Measurements from ENCODE around the gene SYNGR3. TPM values are rescaled to one million over a fixed set of nuclear protein-coding genes. Genes with fewer than 3 reads are reported as not detected.
A peak's percentile ranks its signal among the peaks of the same experiment; 100 is the strongest.

The SYNGR3 gene
- total and polyA plus RNA-seq, 2 of the 13 experiments (the other 11 are each of a cell fraction or from before 2014, with no cell fraction given) = 0.97 to 5.7 TPM

DNA sequence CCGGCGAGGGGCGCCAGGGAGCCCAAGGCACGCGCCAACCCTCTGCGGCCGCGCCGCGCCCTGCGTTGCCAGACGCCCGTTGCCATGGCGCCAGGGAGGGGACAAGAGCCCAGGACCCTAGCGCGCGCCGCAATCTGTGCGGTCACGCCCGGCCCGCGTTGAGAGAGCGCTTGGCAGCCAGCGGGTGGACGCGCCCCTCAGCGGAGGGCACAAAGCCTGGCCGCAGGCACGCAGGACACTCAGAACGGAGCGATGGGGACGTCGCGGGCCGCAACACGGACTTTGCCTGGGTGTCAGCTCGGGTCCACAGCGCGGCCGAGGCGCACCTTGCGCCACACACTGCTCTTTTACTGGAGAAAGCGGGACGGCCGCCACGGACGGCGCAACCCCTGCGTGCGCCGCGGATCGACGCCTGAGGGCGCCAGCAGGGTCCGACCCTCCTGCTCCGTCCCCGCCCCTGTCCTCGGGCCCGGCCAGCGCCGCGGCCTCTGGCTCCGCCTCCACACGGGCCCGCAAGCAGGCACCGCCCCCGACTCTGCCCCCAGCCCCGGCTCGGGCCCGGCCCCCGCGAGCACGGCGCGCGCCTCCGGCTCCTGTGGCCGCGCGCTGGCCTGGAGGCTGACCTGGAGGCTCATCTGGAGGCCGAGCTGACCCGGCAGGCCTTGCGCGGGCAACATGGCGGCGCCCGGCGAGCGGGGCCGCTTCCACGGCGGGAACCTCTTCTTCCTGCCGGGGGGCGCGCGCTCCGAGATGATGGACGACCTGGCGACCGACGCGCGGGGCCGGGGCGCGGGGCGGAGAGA, 6.0 kb upstream of the SYNGR3 start, which contains the start of gene GFER (continued):
- TF ChIP-seq, protein P1, sequence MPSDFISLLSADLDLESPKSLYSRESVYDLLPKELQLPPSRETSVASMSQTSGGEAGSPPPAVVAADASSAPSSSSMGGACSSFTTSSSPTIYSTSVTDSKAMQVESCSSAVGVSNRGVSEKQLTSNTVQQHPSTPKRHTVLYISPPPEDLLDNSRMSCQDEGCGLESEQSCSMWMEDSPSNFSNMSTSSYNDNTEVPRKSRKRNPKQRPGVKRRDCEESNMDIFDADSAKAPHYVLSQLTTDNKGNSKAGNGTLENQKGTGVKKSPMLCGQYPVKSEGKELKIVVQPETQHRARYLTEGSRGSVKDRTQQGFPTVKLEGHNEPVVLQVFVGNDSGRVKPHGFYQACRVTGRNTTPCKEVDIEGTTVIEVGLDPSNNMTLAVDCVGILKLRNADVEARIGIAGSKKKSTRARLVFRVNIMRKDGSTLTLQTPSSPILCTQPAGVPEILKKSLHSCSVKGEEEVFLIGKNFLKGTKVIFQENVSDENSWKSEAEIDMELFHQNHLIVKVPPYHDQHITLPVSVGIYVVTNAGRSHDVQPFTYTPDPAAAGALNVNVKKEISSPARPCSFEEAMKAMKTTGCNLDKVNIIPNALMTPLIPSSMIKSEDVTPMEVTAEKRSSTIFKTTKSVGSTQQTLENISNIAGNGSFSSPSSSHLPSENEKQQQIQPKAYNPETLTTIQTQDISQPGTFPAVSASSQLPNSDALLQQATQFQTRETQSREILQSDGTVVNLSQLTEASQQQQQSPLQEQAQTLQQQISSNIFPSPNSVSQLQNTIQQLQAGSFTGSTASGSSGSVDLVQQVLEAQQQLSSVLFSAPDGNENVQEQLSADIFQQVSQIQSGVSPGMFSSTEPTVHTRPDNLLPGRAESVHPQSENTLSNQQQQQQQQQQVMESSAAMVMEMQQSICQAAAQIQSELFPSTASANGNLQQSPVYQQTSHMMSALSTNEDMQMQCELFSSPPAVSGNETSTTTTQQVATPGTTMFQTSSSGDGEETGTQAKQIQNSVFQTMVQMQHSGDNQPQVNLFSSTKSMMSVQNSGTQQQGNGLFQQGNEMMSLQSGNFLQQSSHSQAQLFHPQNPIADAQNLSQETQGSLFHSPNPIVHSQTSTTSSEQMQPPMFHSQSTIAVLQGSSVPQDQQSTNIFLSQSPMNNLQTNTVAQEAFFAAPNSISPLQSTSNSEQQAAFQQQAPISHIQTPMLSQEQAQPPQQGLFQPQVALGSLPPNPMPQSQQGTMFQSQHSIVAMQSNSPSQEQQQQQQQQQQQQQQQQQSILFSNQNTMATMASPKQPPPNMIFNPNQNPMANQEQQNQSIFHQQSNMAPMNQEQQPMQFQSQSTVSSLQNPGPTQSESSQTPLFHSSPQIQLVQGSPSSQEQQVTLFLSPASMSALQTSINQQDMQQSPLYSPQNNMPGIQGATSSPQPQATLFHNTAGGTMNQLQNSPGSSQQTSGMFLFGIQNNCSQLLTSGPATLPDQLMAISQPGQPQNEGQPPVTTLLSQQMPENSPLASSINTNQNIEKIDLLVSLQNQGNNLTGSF (CRISPR knock-in tag; IDR thresholded peaks at IDR 0.05) = no peak
- TF ChIP-seq KDM5B (CRISPR knock-in tag; IDR thresholded peaks at IDR 0.05; ENCODE audit: borderline replicate concordance) = no peak
- TF ChIP-seq ZNF891 (CRISPR knock-in tag; IDR thresholded peaks at IDR 0.05) = peak; percentile 12; the same call in 1 of the 2 replicates
- TF ChIP-seq, protein P2, sequence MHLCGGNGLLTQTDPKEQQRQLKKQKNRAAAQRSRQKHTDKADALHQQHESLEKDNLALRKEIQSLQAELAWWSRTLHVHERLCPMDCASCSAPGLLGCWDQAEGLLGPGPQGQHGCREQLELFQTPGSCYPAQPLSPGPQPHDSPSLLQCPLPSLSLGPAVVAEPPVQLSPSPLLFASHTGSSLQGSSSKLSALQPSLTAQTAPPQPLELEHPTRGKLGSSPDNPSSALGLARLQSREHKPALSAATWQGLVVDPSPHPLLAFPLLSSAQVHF (CRISPR knock-in tag; IDR thresholded peaks at IDR 0.05) = no peak
- TF ChIP-seq ZNF724P (CRISPR knock-in tag; IDR thresholded peaks at IDR 0.05; ENCODE audit: borderline replicate concordance) = no peak
- no peak for TF ChIP-seq HHEX (CRISPR knock-in tag; IDR thresholded peaks at IDR 0.05)
- TF ChIP-seq, protein P3, sequence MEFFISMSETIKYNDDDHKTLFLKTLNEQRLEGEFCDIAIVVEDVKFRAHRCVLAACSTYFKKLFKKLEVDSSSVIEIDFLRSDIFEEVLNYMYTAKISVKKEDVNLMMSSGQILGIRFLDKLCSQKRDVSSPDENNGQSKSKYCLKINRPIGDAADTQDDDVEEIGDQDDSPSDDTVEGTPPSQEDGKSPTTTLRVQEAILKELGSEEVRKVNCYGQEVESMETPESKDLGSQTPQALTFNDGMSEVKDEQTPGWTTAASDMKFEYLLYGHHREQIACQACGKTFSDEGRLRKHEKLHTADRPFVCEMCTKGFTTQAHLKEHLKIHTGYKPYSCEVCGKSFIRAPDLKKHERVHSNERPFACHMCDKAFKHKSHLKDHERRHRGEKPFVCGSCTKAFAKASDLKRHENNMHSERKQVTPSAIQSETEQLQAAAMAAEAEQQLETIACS (CRISPR knock-in tag; IDR thresholded peaks at IDR 0.05) = peak; percentile 97
- peak; percentile 79 for TF ChIP-seq POLR2G (IDR thresholded peaks at IDR 0.05; ENCODE audit: low read depth, low read length)
- TF ChIP-seq HOXA5 (CRISPR knock-in tag; IDR thresholded peaks at IDR 0.05) = no peak; the same call in 1 of the 2 replicates
- TF ChIP-seq, protein P4, sequence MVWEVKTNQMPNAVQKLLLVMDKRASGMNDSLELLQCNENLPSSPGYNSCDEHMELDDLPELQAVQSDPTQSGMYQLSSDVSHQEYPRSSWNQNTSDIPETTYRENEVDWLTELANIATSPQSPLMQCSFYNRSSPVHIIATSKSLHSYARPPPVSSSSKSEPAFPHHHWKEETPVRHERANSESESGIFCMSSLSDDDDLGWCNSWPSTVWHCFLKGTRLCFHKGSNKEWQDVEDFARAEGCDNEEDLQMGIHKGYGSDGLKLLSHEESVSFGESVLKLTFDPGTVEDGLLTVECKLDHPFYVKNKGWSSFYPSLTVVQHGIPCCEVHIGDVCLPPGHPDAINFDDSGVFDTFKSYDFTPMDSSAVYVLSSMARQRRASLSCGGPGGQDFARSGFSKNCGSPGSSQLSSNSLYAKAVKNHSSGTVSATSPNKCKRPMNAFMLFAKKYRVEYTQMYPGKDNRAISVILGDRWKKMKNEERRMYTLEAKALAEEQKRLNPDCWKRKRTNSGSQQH (CRISPR knock-in tag; IDR thresholded peaks at IDR 0.05; ENCODE audit: low read depth) = peak; percentile 80; the same call in 1 of the 2 replicates
- no peak for TF ChIP-seq TARDBP (CRISPR knock-in tag; IDR thresholded peaks at IDR 0.05)
- TF ChIP-seq TEAD3 (CRISPR knock-in tag; optimal IDR thresholded peaks at IDR 0.05; ENCODE audit: borderline replicate concordance) = peak; percentile 57
- TF ChIP-seq SP5 (CRISPR knock-in tag; IDR thresholded peaks at IDR 0.05; ENCODE audit: borderline replicate concordance, low read depth) = no peak; the same call in 1 of the 2 replicates
- 0 out of 2 replicates have a peak, but pooled peaks have one; percentile 16 for TF ChIP-seq RAD21 (CRISPR knock-in tag; IDR thresholded peaks at IDR 0.05)
- no peak for TF ChIP-seq ZNF562 (CRISPR knock-in tag; IDR thresholded peaks at IDR 0.05; ENCODE audit: borderline replicate concordance)
- no peak for TF ChIP-seq ZFP36 (IDR thresholded peaks at IDR 0.05; ENCODE audit: borderline replicate concordance, low read depth, low read length, partially characterized antibody)
- TF ChIP-seq ZFX (CRISPR knock-in tag; IDR thresholded peaks at IDR 0.05; ENCODE audit: low read depth) = peak; percentile 86
- no peak for TF ChIP-seq ZNF737 (CRISPR knock-in tag; IDR thresholded peaks at IDR 0.05; ENCODE audit: borderline replicate concordance)
- TF ChIP-seq, protein P5, sequence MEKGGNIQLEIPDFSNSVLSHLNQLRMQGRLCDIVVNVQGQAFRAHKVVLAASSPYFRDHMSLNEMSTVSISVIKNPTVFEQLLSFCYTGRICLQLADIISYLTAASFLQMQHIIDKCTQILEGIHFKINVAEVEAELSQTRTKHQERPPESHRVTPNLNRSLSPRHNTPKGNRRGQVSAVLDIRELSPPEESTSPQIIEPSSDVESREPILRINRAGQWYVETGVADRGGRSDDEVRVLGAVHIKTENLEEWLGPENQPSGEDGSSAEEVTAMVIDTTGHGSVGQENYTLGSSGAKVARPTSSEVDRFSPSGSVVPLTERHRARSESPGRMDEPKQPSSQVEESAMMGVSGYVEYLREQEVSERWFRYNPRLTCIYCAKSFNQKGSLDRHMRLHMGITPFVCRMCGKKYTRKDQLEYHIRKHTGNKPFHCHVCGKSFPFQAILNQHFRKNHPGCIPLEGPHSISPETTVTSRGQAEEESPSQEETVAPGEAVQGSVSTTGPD (CRISPR knock-in tag; IDR thresholded peaks at IDR 0.05) = no peak

All from HepG2 (cell line).